HUES6 (cell line): ENCODE data around the gene UBTD1.

Experiments
- H3K27ac ChIP-seq: 2 replicates; pipeline ENCODE4 v1.7.0; 2013; ENCODE audit warnings: low read depth, mild to moderate bottlenecking, low read length, inconsistent platforms
- H3K27me3 ChIP-seq: 2 replicates; pipeline ENCODE4 v1.6.1; 2013; ENCODE audit warnings: low read length; ENCODE audit not compliant: control insufficient read depth, insufficient read depth
- H3K36me3 ChIP-seq: 2 replicates; pipeline ENCODE4 v1.6.1; 2013; ENCODE audit warnings: low read length; ENCODE audit not compliant: control insufficient read depth, insufficient read depth
- H3K4me1 ChIP-seq: 2 replicates; pipeline ENCODE4 v1.6.1; 2013; ENCODE audit warnings: low read length; ENCODE audit not compliant: control insufficient read depth, insufficient read depth
- H3K4me3 ChIP-seq: 2 replicates; pipeline ENCODE4 v1.5.1; 2013; ENCODE audit warnings: low read depth, low read length
- H3K9ac ChIP-seq: one replicate; pipeline ENCODE4 v1.6.1; 2013; ENCODE audit warnings: mild to moderate bottlenecking, low read length
- H3K9me3 ChIP-seq: 2 replicates; pipeline ENCODE4 v1.6.1; 2013; ENCODE audit warnings: low read depth, low read length; ENCODE audit not compliant: control insufficient read depth, insufficient read depth

The UBTD1 gene

GRCh38 chr10:97577701-97578100 lies 79.0 kb downstream of the UBTD1 start:
- Histone ChIP-seq H3K36me3 (no peaks in the 10 kb centered on the region), H3K27ac (no peak overlapping the region), H3K27me3 (no peaks in the 10 kb centered on the region), H3K4me3 (no peak overlapping the region), H3K4me1 (peaks cover 12% of the 10 kb centered on the region), H3K9me3 (no peaks in the 10 kb centered on the region), H3K9ac (no peak overlapping the region)

GRCh38 chr10:97578171-97578844 lies 79.6 kb downstream of the UBTD1 start:
- H3K9me3 ChIP-seq: no peaks in the 10 kb centered on the region
- H3K27me3 ChIP-seq: no peaks in the 10 kb centered on the region
- no peak overlapping the region for H3K27ac ChIP-seq
- no peaks in the 10 kb centered on the region for H3K36me3 ChIP-seq
- no peak overlapping the region for H3K9ac ChIP-seq
- no peak overlapping the region for H3K4me3 ChIP-seq
- peaks cover 9% of the 10 kb centered on the region for H3K4me1 ChIP-seq

DNA sequence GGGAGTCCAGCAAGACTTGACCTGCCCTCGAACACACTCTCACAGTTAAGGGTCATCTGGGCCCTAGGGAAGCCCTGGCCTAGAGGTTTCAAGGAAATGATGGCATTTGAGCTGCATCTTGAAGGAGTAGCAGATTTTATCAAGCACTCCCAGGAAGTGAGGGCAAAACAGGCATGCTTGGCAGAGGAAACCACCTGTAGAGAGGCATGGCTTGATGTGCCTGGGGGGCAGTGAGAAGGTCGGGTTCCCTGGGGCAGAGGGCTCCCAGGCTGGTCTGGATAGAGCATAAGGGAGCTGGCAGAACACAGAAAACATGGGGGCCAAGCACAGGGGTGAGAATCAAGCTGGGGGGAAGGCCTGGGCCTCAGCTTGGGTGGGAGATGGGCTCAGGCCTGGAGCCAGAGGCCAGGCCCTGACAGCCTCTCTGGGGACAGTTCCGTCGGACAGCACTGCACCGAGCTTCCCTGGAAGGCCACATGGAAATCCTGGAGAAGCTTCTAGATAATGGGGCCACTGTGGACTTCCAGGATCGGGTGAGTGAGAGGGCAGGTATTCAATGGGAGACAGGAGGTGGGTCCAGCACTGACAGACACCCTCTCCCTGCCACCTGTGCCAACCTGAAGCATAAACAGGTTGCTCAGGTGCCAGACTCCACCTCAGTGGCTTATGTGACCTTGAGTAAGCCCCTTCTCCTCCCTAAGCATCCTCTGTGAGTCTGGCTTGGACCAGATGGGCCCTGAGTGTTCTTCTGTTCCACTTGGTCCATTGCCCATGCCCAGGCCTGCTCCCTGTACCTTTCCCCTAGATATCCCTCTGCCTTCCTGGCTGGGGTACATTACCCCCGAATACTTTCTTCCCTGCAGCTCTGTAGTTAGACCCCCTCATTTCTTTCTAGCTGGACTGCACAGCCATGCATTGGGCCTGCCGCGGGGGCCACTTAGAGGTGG lies 82.0 kb downstream of the UBTD1 start:
- no peak overlapping the region for H3K9ac ChIP-seq
- peaks cover 7% of the 10 kb centered on the region; the same call in 1 of the 2 replicates for H3K4me1 ChIP-seq
- no peaks in the 10 kb centered on the region for H3K36me3 ChIP-seq
- H3K27ac ChIP-seq: no peak overlapping the region
- no peak overlapping the region for H3K4me3 ChIP-seq
- H3K9me3 ChIP-seq: no peaks in the 10 kb centered on the region
- no peaks in the 10 kb centered on the region for H3K27me3 ChIP-seq

- no peak overlapping the region for H3K4me3 ChIP-seq
- H3K27ac ChIP-seq: no peak overlapping the region
- H3K27me3 ChIP-seq: no peaks in the 10 kb centered on the region
- peaks cover 7% of the 10 kb centered on the region; the same call in 1 of the 2 replicates for H3K4me1 ChIP-seq
- no peaks in the 10 kb centered on the region for H3K9me3 ChIP-seq
- H3K9ac ChIP-seq: no peak overlapping the region
- H3K36me3 ChIP-seq: no peaks in the 10 kb centered on the region
Observed at GRCh38 chr10:97582169-97582568, 83.4 kb downstream of the UBTD1 start.

- no peak overlapping the region for H3K9ac ChIP-seq
- no peaks in the 10 kb centered on the region for H3K27me3 ChIP-seq
- no peak overlapping the region for H3K4me3 ChIP-seq
- H3K36me3 ChIP-seq: no peaks in the 10 kb centered on the region
- H3K27ac ChIP-seq: no peak overlapping the region
- peaks cover 7% of the 10 kb centered on the region; the same call in 1 of the 2 replicates for H3K4me1 ChIP-seq
- no peaks in the 10 kb centered on the region for H3K9me3 ChIP-seq
Observed at GRCh38 chr10:97583476-97583875, 84.8 kb downstream of the UBTD1 start.

DNA sequence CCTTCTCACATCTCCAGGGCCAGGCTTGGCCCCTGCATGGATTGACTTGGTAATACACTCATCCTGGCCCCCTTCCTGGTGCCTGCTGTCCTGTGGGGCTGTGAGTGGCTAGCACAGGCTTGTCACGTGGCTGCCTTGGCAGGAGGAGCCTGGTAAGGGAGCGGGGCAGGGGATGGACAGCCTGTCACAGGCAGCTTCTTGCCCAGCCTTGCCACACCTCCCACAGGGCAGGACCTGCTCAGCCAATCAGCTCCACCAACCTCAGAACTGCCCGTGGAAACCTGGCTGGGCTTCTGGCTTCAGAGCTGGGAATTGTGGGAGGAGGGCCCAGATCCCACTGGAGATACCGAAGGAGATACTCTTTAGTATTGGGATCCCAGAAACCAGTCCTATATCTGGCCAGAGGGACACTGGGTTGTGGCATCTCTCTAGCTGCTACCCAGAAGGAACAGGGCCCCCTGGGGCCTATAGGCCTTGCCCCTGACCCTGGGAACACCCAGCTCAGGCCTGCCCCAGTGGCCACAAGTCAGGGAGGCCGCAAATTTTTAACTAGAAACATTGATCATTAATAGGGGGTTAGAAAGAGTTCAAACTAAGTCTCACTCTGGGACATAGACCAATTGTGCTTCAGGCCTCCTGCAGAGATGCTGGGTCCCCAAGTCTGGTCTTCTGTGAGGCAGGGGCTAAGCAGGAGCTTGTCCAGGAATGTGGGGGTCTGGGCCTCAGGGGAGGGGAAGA lies 85.5 kb downstream of the UBTD1 start, which contains the start of gene HOGA1:
Gene HOGA1 (plus strand): TSS at position 330 of the 738 bp plus-strand sequence. CDS start 315 bp downstream, at position 645.
- H3K36me3 ChIP-seq: no peaks in the 10 kb centered on the region
- no peak within 1 kb of the TSS for H3K9ac ChIP-seq
- H3K27ac ChIP-seq: no peak within 1 kb of the TSS
- no peaks in the 10 kb centered on the region for H3K9me3 ChIP-seq
- H3K27me3 ChIP-seq: no peaks in the 10 kb centered on the region
- no peak within 1 kb of the TSS for H3K4me3 ChIP-seq
- H3K4me1 ChIP-seq: peaks cover 7% of the 10 kb centered on the region; the same call in 1 of the 2 replicates

DNA sequence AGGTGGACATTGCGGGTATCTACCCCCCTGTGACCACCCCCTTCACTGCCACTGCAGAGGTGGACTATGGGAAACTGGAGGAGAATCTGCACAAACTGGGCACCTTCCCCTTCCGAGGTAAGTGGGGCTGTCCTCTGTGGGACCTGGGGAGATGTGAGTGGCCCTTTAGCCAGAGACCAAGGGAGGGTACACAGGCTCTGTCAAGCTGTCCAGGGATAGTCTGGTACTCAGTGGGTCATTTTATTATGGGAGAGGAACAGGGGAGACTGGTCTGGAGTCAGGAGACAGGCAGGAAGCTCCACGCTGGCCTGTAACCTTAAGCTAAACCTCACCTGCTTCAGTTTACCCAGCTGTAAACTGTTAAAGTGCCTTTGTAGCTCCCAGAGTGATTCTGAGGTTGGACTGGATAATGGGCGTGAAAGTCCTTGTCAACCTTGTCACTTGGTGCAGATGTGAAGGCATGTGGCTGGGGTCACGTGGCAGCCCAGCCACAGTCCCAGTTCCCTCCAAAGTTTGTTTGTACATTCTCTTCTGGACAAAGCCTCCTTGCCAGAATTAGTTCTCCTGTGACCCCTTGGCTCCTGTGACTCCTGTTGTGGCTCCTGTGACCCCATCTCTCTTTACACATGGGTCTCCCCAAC lies 86.2 kb downstream of the UBTD1 start:
- Histone ChIP-seq H3K9ac (no peak overlapping the region), H3K9me3 (no peaks in the 10 kb centered on the region), H3K4me3 (no peak overlapping the region), H3K27me3 (no peaks in the 10 kb centered on the region), H3K4me1 (peaks cover 7% of the 10 kb centered on the region; the same call in 1 of the 2 replicates), H3K27ac (no peak overlapping the region), H3K36me3 (no peaks in the 10 kb centered on the region)

DNA sequence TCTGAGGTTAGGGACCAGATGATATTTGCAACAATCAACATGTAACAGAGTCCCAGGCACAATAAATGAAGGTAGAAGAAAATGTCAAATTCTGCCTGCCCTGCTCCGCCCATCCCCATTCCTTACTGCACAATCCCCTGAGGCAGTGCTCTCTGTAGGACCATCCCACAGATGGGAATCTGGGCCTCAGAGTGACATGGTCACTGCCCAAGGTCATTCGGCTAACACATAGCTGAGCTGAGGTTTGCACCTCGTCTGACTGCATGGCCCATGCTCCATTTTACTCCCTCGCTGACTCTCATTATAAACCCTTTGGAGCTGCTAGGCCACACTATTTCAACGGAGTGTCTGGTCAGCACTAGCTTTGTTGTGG lies 86.7 kb downstream of the UBTD1 start:
- Histone ChIP-seq H3K4me3 (no peak overlapping the region), H3K9ac (no peak overlapping the region), H3K27ac (no peak overlapping the region), H3K4me1 (peaks cover 7% of the 10 kb centered on the region; the same call in 1 of the 2 replicates), H3K9me3 (no peaks in the 10 kb centered on the region), H3K27me3 (no peaks in the 10 kb centered on the region), H3K36me3 (no peaks in the 10 kb centered on the region)

- Histone ChIP-seq H3K9me3 (no peaks in the 10 kb centered on the region), H3K9ac (no peak overlapping the region), H3K27ac (no peak overlapping the region), H3K36me3 (no peaks in the 10 kb centered on the region), H3K4me3 (no peak overlapping the region), H3K4me1 (peaks cover 7% of the 10 kb centered on the region; the same call in 1 of the 2 replicates), H3K27me3 (no peaks in the 10 kb centered on the region)
Observed at GRCh38 chr10:97587183-97587582, 88.5 kb downstream of the UBTD1 start.

GRCh38 chr10:97589479-97589878 lies 90.8 kb downstream of the UBTD1 start, which contains the start of gene C10orf62:
TSS of gene C10orf62 (plus strand) at chr10:97589721. CDS start at chr10:97589898, 177 bp downstream.
- no peaks in the 10 kb centered on the region for H3K4me1 ChIP-seq
- no peaks in the 10 kb centered on the region for H3K9me3 ChIP-seq
- no peak within 1 kb of the TSS for H3K9ac ChIP-seq
- H3K4me3 ChIP-seq: no peak within 1 kb of the TSS
- H3K36me3 ChIP-seq: no peaks in the 10 kb centered on the region
- no peaks in the 10 kb centered on the region for H3K27me3 ChIP-seq
- no peak within 1 kb of the TSS for H3K27ac ChIP-seq
